Naive thymus-derived CD4-positive, alpha-beta T cell (primary cell): ENCODE data around the gene ADCY7. TPM values are rescaled to one million over a fixed set of nuclear protein-coding genes. Genes with fewer than 3 reads are reported as not detected.

Source experiments
- ATAC-seq: fragments of 150-1000 bp; cut with Tn5 transposase; 2 replicates; pipeline ENCODE4 v1.10.0; 2021; ENCODE audit warnings: mild to moderate bottlenecking, moderate library complexity
- CTCF ChIA-PET: fragments of 350-600 bp; sonication (Branson Sonifier 250); formaldehyde crosslinking; loops from one replicate; lab custom pipeline; 2021; ENCODE audit warnings: antibody characterized with exemption; lab: Charles Lee
- POLR2A ChIA-PET: fragments of 350-600 bp; sonication (Branson Sonifier 250); formaldehyde crosslinking; loops from one replicate; lab custom pipeline; 2021; ENCODE audit warnings: antibody characterized with exemption, inconsistent platforms; lab: Charles Lee
- DNase-seq, 9 donors: peaks; one replicate each; pipeline versions ENCODE4 v3.0.0 to v3.0.0-alpha.2; 2020 to 2022; ENCODE audit warnings: mixed read lengths in 1 of 9
- H3K27ac ChIP-seq: one replicate; pipeline ENCODE4 v1.7.0; 2013; ENCODE audit warnings: mild to moderate bottlenecking, low read depth, low read length, moderate library complexity
- H3K27me3 ChIP-seq, 2 donors: one replicate each; pipeline ENCODE4 v1.7.0; 2013; ENCODE audit warnings: low read length in 2 of 2, mild to moderate bottlenecking in 2 of 2, moderate library complexity in 2 of 2; ENCODE audit not compliant: control insufficient read depth in 2 of 2, insufficient read depth in 2 of 2
- H3K36me3 ChIP-seq, 3 experiments: 1 replicate in 2 of 3; 2 replicates in 1 of 3; pipeline ENCODE4 v1.7.0; 2013; ENCODE audit warnings: low read length in 3 of 3, mild to moderate bottlenecking in 3 of 3, moderate library complexity in 1 of 3; ENCODE audit not compliant: insufficient read depth in 3 of 3, control insufficient read depth in 2 of 3
- H3K4me1 ChIP-seq, 2 donors: one replicate each; pipeline ENCODE4 v1.7.0; 2013; ENCODE audit warnings: low read length in 2 of 2, mild to moderate bottlenecking in 2 of 2, moderate library complexity in 1 of 2; ENCODE audit not compliant: control insufficient read depth in 2 of 2, insufficient read depth in 2 of 2
- H3K4me3 ChIP-seq: 2 replicates; pipeline ENCODE4 v1.7.0; 2013; ENCODE audit warnings: mild to moderate bottlenecking, low read length
- H3K9me3 ChIP-seq, 3 experiments: 1 replicate in 2 of 3; 2 replicates in 1 of 3; pipeline ENCODE4 v1.7.0; 2013; ENCODE audit warnings: low read length in 3 of 3; ENCODE audit not compliant: control insufficient read depth in 2 of 3
- H3K27ac Mint-ChIP-seq, 9 donors: one replicate each; pipeline ENCODE4 v1.8.0; 2020 to 2022; ENCODE audit warnings: mixed read lengths in 9 of 9, mild to moderate bottlenecking in 8 of 9, moderate library complexity in 5 of 9, inconsistent platforms in 2 of 9
- H3K27me3 Mint-ChIP-seq, 5 donors: one replicate each; pipeline ENCODE4 v1.8.0; 2021 to 2022; ENCODE audit warnings: mixed read lengths in 5 of 5, mild to moderate bottlenecking in 1 of 5
- H3K36me3 Mint-ChIP-seq, 5 donors: one replicate each; pipeline ENCODE4 v1.8.0; 2020 to 2022; ENCODE audit warnings: mixed read lengths in 5 of 5, mild to moderate bottlenecking in 3 of 5, inconsistent platforms in 1 of 5
- H3K4me1 Mint-ChIP-seq, 7 donors: one replicate each; pipeline ENCODE4 v1.8.0; 2020 to 2022; ENCODE audit warnings: mixed read lengths in 7 of 7, mild to moderate bottlenecking in 3 of 7, inconsistent platforms in 1 of 7
- H3K4me3 Mint-ChIP-seq, 10 donors: one replicate each; pipeline ENCODE4 v1.8.0; 2020 to 2022; ENCODE audit warnings: mild to moderate bottlenecking in 10 of 10, mixed read lengths in 10 of 10, moderate library complexity in 6 of 10, inconsistent platforms in 2 of 10
- H3K9me3 Mint-ChIP-seq, 11 donors: one replicate each; pipeline ENCODE4 v1.8.0; 2020 to 2022; ENCODE audit warnings: mixed read lengths in 11 of 11, mild to moderate bottlenecking in 4 of 11, inconsistent platforms in 1 of 11, moderate library complexity in 1 of 11
- intact Hi-C, 2 donors: fragments of 100-400 bp; cut with micrococcal nuclease; formaldehyde crosslinking; loops; one replicate each; pipeline ENCODE4 v1.15.1; 2023
- polyA plus RNA-seq, 2 donors: library from polyadenylated mRNA; unstranded; fragments of 300-500 nt; fragmentation: Illumina TruSeq; gene quantifications; one replicate each; pipeline ENCODE4 v1.2.3, GENCODE V29; 2021
- total RNA-seq, 6 experiments: library from RNA in 5 of 6; stranded (reverse) in 5 of 6; gene quantifications; 1 replicate in 5 of 6; 2 replicates in 1 of 6; pipeline ENCODE4 v1.2.3 and lab custom pipeline; 2021 to 2026

Gene ADCY7
- total and polyA plus RNA-seq, 7 experiments from 2014 or later, result 62.6 to 326 (median 207) TPM

DNA sequence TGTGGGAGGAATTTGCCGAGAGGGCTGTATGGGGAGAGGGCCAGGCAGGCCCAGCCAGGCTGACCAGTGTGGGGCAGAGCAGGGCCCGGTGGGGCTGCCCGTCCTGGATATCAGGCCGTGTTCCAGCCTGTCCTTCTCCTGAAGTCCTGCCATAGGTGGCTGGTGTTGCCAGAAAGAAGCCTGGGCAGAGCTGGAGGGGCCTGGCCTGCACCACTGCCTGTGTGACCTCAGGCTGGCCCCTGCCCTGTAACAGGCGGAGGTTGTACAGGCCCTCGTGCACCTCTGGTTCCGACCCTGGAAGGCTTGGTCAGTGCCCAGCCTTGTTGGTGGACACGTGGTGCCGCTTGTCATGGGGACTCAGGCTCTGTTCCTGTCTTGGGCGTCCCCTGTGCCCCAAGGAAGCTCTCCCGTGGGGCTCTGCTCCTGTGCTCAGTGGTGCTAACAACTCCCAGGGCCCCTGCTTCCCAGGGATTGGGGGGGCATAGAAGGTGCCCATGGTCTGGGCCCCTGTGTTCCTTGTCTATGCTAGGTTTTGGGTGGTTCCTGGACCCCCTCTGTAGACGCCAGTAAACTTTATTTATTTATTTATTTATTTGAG lies 33.3 kb downstream of the ADCY7 start:
- POLR2A ChIA-PET, result no interaction called here
- CTCF ChIA-PET, result no interaction called here

DNA sequence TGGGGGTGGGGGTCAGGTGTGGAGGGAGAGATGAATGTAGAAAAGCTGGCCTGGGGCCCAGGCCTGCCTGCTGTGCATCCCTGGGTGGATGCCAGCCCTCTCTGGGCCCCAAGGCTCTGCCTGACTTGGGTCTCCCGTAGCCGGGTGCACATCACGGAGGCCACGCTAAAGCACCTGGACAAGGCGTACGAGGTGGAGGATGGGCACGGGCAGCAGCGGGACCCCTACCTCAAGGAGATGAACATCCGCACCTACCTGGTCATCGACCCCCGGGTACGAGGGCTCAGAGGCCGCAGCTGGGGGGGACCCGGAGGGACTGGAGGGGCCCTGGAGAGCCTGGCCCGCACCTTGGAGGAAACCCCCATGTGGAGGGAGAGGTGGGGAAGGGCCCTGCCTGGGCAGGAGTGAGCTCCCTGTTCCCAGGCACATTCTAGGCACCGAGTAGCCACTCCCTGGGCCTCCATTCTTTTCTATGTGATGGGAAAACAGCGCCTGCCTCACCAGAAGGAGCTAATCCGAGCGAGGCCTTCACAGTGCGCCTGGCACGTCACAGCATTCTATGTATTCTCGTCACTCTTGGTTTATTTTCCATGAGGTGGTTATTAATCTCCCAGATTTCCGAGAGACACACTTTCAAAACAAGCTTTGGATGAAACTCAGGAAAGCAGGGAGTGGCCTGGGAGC lies 34.7 kb downstream of the ADCY7 start:
- ATAC-seq (no peak), DNase-seq (peak in 1 of 9 donors; percentile 1)
- H3K9me3 ChIP-seq, result no peaks in the 10 kb centered on the region
- H3K36me3 Mint-ChIP-seq, result peaks cover 0 to 19% (median 0%) of the 10 kb centered on the region in 5 donors
- H3K4me3 ChIP-seq, result no peak overlapping the region
- intact Hi-C loops, result no loop called here
- H3K4me1 ChIP-seq, result no peaks in the 10 kb centered on the region
- POLR2A ChIA-PET, result interaction anchor here (1.5 kb wide), 1 partner anchor 27 kb away, joined by 3 read pairs; no protein-coding TSS in a partner anchor
- H3K9me3 Mint-ChIP-seq, result no peaks in the 10 kb centered on the region
- no peaks in the 10 kb centered on the region for H3K27me3 ChIP-seq
- no peaks in the 10 kb centered on the region for H3K4me1 Mint-ChIP-seq
- no peak overlapping the region for H3K27ac ChIP-seq
- CTCF ChIA-PET, result no interaction called here
- H3K27me3 Mint-ChIP-seq, result no peaks in the 10 kb centered on the region
- peaks cover 0 to 96% (median 12%) of the 10 kb centered on the region in 3 experiments for H3K36me3 ChIP-seq
- peak overlapping the region in 1 of 9 donors; percentile 22 for H3K27ac Mint-ChIP-seq
- H3K4me3 Mint-ChIP-seq, result no peak overlapping the region

More for the DNA sequence above, 33.3 kb downstream of the ADCY7 start:
- no peak for ATAC-seq
- Histone ChIP-seq H3K27me3 (no peaks in the 10 kb centered on the region), H3K4me3 (no peak overlapping the region), H3K4me1 (no peaks in the 10 kb centered on the region), H3K27ac (no peak overlapping the region), H3K36me3 (peaks cover 0 to 96% (median 9%) of the 10 kb centered on the region in 3 experiments), H3K9me3 (no peaks in the 10 kb centered on the region)
- no peaks in the 10 kb centered on the region for H3K27me3 Mint-ChIP-seq
- H3K4me1 Mint-ChIP-seq, result peaks cover 0 to 5% (median 5%) of the 10 kb centered on the region in 7 donors
- H3K4me3 Mint-ChIP-seq, result no peak overlapping the region
- peaks cover 0 to 26% (median 4%) of the 10 kb centered on the region in 5 donors for H3K36me3 Mint-ChIP-seq
- no peak overlapping the region for H3K27ac Mint-ChIP-seq
- H3K9me3 Mint-ChIP-seq, result no peaks in the 10 kb centered on the region
- intact Hi-C loops, result no loop called here
- DNase-seq, result no peak

DNA sequence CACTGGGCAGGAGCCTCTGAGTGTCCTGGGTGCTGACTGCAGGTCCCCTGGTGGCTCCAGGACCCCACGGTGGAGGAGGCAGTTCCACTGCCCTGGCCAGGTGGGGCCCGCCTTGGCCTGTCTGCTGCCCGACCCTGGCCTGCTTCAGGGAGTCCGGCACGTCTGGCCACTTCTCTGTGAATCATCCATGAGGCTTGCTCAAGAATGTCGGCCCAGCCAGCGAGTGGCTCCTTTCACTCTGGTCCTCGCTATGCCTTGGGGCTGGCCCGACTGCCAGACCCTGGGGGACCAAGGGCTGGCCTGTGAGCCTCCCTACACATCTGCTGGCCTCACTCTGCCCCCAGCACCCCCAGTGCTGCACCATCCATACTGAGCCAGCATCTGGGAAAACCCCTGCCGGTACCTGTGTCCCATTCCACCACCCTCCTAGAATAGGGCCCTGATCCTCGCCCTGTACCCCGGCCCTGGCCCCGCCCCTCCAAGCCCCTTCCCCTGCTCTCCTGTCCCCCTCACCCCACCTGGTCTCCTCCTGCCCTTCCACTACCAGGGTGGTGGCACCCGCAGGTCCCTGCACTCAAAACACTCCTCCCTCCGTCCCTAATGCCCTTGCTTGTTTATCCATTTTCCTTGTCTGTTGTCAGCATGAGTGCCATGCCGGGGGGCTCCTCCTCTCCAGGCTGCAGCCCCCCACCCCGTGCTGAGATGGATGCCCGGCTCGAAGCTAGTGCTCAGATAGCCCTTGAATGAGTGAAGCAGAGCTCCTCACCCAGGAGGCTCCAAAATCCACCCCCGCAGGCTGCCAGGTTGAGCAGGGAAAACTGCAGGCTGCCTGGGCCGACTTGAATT lies 35.5 kb downstream of the ADCY7 start:
- Histone ChIP-seq H3K27ac (no peak overlapping the region), H3K4me1 (no peaks in the 10 kb centered on the region), H3K36me3 (peaks cover 0 to 97% (median 12%) of the 10 kb centered on the region in 3 experiments), H3K9me3 (no peaks in the 10 kb centered on the region), H3K27me3 (no peaks in the 10 kb centered on the region), H3K4me3 (no peak overlapping the region)
- CTCF ChIA-PET, result no interaction called here
- Mint-ChIP-seq H3K27ac (peak overlapping the region in 1 of 9 donors; percentile 32), H3K9me3 (no peaks in the 10 kb centered on the region), H3K27me3 (no peaks in the 10 kb centered on the region), H3K4me3 (no peak overlapping the region), H3K4me1 (peaks cover 0 to 2% (median 0%) of the 10 kb centered on the region in 7 donors), H3K36me3 (peaks cover 0 to 18% (median 3%) of the 10 kb centered on the region in 5 donors)
- ATAC-seq (no peak), DNase-seq (peak in 1 of 9 donors; percentile 3)
- POLR2A ChIA-PET, result interaction anchor here (1.5 kb wide), 1 partner anchor 28 kb away, joined by 3 read pairs; no protein-coding TSS in a partner anchor
- intact Hi-C loops, result no loop called here

DNA sequence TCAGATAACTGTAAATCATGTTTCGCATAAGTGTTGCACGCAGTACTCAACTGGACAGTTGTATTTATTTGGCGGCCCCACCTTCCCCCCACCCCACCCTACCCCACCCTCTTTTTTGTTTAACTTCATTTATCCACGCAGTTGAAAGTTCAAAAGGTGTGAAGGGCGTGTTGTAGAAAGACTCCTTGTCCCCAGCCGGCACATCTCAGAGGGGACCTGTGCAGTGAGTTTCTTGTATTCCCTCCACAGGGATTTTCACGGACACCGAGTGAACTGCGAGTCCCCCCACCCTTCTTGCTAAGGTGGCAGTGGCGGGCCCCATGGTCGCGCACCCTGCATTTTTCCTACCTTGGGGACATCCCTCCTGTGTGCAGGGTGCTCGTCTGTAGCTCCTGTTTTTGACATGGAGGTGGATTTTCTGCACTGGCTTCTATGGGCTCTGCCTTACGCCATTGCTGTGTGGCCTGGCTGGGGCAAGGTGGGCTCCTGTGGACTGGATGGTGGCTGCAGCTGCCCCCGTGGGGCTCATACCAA lies 36.2 kb downstream of the ADCY7 start:
- DNase-seq, result peak in 1 of 9 donors; percentile 1
- H3K36me3 ChIP-seq, result peaks cover 0 to 97% (median 12%) of the 10 kb centered on the region in 3 experiments
- intact Hi-C loops, result no loop called here

DNA sequence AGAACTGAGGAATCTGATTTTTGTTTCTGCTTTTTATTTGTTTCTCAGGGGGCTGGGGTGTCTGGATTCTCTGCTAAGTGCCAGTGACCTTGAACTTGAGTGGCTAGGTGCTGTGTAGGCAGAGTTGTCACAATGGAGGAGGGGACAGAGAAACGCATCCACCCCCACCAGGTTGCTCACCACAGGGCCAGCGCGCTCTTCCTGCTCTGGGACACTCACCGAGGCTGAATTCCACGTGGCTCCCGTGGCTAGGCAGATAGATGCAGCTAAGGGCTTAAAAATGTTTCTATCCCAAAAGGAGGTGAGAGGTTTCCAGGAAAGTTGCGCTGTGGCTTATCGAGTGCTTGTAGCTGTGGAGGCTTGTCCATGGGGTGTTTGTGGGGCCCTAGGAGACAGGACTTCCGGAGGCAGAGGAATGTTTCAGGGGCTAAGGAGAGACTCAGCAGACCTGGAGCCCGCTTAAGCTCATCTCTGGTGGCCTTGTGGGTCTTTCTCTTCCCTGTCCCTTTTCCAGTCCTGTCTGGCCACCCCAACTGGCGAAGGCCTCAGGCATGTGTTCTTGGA lies 36.8 kb downstream of the ADCY7 start:
- Mint-ChIP-seq H3K27ac (peak overlapping the region in 7 of 9 donors; percentile 18 to 81 (median 51)), H3K27me3 (no peaks in the 10 kb centered on the region), H3K4me3 (no peak overlapping the region), H3K9me3 (no peaks in the 10 kb centered on the region), H3K36me3 (peaks cover 0 to 16% (median 3%) of the 10 kb centered on the region in 5 donors), H3K4me1 (peaks cover 0 to 3% (median 0%) of the 10 kb centered on the region in 7 donors)
- Histone ChIP-seq H3K27ac (no peak overlapping the region), H3K4me3 (no peak overlapping the region), H3K27me3 (no peaks in the 10 kb centered on the region), H3K9me3 (no peaks in the 10 kb centered on the region), H3K4me1 (no peaks in the 10 kb centered on the region), H3K36me3 (peaks cover 0 to 95% (median 12%) of the 10 kb centered on the region in 3 experiments)
- CTCF ChIA-PET, result no interaction called here
- intact Hi-C loops, result no loop called here
- no peak for ATAC-seq
- peak in 1 of 9 donors; percentile 2 for DNase-seq
- POLR2A ChIA-PET, result interaction anchor here (0.7 kb wide), 1 partner anchor 10 kb away, joined by 3 read pairs; no protein-coding TSS in a partner anchor

More for the DNA sequence above, 36.2 kb downstream of the ADCY7 start:
- H3K27me3 ChIP-seq, result no peaks in the 10 kb centered on the region
- Mint-ChIP-seq H3K36me3 (peaks cover 0 to 17% (median 3%) of the 10 kb centered on the region in 5 donors), H3K4me3 (no peak overlapping the region), H3K4me1 (peaks cover 0 to 3% (median 0%) of the 10 kb centered on the region in 7 donors), H3K27ac (peak overlapping the region in 5 of 9 donors; percentile 18 to 81 (median 31)), H3K9me3 (no peaks in the 10 kb centered on the region), H3K27me3 (no peaks in the 10 kb centered on the region)
- no peak for ATAC-seq
- no peaks in the 10 kb centered on the region for H3K4me1 ChIP-seq
- no peak overlapping the region for H3K4me3 ChIP-seq
- H3K27ac ChIP-seq, result no peak overlapping the region
- no peaks in the 10 kb centered on the region for H3K9me3 ChIP-seq
- CTCF ChIA-PET, result no interaction called here
- POLR2A ChIA-PET, result interaction anchor here (0.7 to 1.5 kb wide), 2 partner anchors 10 to 29 kb away, joined by 3 read pairs; no protein-coding TSS in a partner anchor
